ENCODE results near the gene POGZ.
"Not testable (repeated sequence)": the region's sequence is repeated elsewhere in the genome, so short reads cannot be mapped to it uniquely, and the experiment has no call there.

Gene POGZ

GRCh38 chr1:151391079-151391563, 68.2 kb downstream of the POGZ start:
- DNase-seq (ENCODE audit: low read depth) = no peak
- no peak for TF ChIP-seq CTCF (conservative IDR thresholded peaks at IDR 0.05; ENCODE audit: low read depth, low read length)
- no peak overlapping the region for H3K4me3 ChIP-seq (ENCODE audit: low read length)

GRCh38 chr1:151390221-151391078, 68.8 kb downstream of the POGZ start:
- H3K4me3 ChIP-seq (ENCODE audit: low read length); DNase-seq (ENCODE audit: low read depth): not testable (repeated sequence)

GRCh38 chr1:151386002-151386401, 73.3 kb downstream of the POGZ start:
- H3K4me3 ChIP-seq (ENCODE audit: low read length) = no peak overlapping the region
- no peak for DNase-seq (ENCODE audit: low read depth)
- TF ChIP-seq CTCF (conservative IDR thresholded peaks at IDR 0.05; ENCODE audit: low read depth, low read length) = no peak

- no peak overlapping the region for H3K4me3 ChIP-seq (ENCODE audit: low read length)
- DNase-seq (ENCODE audit: low read depth) = no peak
- no peak for TF ChIP-seq CTCF (conservative IDR thresholded peaks at IDR 0.05; ENCODE audit: low read depth, low read length)
Measured at GRCh38 chr1:151384584-151384983, 74.7 kb downstream of the POGZ start.

- no peak overlapping the region for H3K4me3 ChIP-seq (ENCODE audit: low read length)
- DNase-seq (ENCODE audit: low read depth) = no peak
- no peak for TF ChIP-seq CTCF (conservative IDR thresholded peaks at IDR 0.05; ENCODE audit: low read depth, low read length)
Measured at GRCh38 chr1:151377150-151377884, 82.0 kb downstream of the POGZ start.

GRCh38 chr1:151373196-151373595, 86.1 kb downstream of the POGZ start:
- DNase-seq (ENCODE audit: low read depth) = no peak
- H3K4me3 ChIP-seq (ENCODE audit: low read length) = no peak overlapping the region
- TF ChIP-seq CTCF (conservative IDR thresholded peaks at IDR 0.05; ENCODE audit: low read depth, low read length) = no peak

- peak within 1 kb of the TSS; percentile 46 for H3K4me3 ChIP-seq (ENCODE audit: low read length)
- no peak for DNase-seq (ENCODE audit: low read depth)
- TF ChIP-seq CTCF (conservative IDR thresholded peaks at IDR 0.05; ENCODE audit: low read depth, low read length) = no peak
Measured at GRCh38 chr1:151372058-151372934, 87.0 kb downstream of the POGZ start, which contains the start of gene SELENBP1. Gene SELENBP1, minus strand, starts transcription at chr1:151372705. Its CDS starts 64 bp downstream, at chr1:151372641.
